Brain pericyte (primary cell): ENCODE data around the gene DISP1.
"Not testable (repeated sequence)": the region's sequence is repeated elsewhere in the genome, so short reads cannot be mapped to it uniquely, and the experiment has no call there.

Experiments used
- DNase-seq: peaks from one replicate; pipeline ENCODE4 v3.0.0-alpha.2; 2012; ENCODE audit warnings: low read depth, low spot score

The DISP1 gene

DNA sequence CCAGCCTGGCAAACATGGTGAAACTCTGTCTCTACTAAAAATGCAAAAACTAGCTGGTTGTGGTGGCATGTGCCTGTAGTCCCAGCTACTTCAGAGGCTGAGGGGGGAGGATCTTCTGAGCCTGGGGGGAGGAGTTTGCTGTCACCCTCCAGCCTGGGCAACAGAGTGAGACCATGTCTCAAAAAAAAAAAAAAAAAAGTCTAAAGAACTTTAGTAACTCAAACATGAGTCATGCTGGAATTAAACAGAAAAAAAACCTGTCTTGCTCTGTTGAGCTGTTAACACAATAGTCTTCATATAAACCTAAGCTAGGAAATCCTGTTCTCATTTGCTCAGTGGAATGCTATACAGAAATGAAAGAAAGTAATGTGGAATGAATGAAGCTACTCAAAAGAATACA is 16.7 kb upstream of the DISP1 start:
- DNase-seq = no peak

DNA sequence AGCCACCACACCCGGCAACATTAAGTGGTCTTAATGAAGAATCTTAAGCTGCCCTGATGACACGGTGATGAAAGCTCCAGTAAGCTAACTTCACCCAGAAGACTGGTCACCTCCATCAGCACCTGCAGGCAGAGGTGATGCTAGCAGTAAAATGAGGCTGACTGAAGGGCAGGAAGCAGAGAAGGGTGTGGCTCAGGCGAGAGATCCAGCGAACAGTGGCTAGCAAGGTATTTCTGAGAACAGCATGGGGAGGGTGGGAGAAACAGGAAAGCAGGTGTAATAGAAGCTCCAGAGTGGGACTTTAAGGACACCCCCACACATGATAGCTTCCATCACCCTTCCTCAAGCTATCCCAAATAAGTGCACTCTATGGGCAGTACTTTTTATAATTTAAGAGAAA is 15.9 kb upstream of the DISP1 start:
- no peak for DNase-seq

DNA sequence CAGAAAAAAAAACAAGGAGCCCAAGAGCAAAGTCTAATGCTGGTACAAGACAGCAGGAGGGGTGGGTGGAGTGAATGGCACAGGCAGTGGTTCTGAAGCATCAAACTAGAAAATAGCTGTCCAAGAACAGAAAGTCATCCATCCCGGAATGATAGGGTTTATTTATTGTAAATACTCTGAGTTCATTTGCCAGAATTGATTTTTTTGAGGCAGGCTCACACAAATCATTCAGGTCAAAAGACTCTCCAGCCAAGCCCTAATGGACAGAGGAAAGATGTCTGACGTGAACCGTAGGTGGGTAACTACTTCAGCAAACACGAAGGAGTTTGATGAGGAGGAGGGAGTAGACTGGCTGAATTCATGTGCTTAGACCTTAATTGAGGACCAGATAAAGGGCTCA is 13.8 kb upstream of the DISP1 start:
- no peak for DNase-seq

DNA sequence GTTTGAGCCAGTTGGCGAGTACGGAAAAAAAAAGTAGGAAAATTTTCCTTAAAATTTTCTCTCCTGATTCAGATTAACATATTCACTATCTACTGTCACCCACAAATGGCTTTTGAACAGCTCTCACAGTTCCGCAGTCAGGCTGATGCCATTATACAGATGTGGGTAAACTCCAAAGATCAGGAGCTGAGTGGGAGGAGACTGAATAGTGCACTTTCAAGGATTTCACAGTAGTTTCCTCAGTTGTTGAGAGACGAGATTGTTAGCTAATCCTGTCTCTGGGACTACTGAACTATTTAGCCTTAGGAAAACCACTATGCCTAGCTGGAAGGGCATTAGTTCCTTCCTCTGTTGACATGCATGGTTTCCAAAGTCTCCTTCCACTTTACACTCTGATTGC is 3.2 kb upstream of the DISP1 start:
- no peak for DNase-seq

DNA sequence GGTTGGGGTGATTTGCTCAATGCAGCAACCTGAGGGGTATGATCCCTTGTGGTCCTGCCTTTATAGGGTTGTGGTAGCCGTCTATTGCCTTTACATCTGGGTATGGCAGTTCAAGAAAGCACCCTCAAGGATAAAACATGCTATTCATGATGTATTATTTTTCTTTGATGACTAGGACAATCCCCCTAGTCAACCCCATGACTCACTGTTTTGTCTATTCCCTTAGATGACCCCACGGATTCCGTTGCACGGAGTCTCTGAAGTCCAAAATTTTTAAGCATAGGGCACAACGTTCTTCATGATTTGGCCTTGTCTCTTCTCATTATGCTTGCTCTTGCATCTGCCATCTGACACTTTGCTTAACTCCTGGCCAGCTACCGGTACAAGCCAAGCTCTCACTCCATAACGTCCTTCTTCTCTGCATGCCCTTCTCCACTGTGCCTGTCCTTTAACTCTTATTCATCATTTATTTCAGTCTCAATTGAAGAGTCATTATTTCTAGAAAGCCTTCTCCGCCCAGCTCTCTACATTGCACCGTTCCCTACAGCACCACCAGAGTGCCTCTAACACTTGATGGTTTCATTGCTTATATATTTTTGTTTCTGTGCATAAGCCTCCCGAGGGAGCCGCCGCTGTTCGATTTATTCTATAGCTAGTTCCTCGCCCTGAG is 838 bp upstream of the DISP1 start:
- DNase-seq = no peak

DNA sequence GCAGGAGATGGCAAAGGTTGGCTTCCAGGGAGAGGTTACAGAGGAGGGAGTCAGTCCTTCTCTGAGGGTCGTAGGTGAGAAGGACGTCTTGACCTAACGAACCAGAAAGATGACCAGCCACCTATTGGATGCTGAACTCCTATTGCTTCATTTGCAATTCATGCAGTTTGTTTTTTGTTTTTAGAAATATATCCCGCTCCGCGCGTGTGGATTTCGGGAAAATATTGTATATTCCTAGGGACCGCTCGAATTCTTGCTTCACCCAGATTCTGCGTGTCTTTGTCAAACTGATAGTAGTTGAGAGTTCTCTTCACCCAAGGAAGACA is 564 bp downstream of the DISP1 start:
- no peak for DNase-seq

DNA sequence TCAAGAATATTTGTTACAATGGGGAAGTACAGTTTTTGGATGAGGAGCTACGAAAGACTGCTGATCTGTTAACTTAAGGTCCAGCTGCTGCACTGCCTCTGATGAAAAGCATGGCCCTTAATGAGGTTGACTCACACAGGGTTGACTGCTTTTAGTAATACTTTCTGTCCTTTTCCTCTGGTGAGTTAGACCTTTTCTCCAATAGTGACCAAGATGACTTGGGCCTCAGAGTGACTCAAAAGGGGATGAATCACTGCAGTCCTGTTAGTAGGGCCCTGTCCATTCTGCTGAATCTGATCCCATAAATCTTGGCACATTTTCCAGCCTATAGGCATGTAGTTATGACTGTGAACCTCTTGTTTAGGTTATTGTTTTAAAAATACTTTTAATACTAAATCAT is 2.7 kb downstream of the DISP1 start:
- no peak for DNase-seq

DNA sequence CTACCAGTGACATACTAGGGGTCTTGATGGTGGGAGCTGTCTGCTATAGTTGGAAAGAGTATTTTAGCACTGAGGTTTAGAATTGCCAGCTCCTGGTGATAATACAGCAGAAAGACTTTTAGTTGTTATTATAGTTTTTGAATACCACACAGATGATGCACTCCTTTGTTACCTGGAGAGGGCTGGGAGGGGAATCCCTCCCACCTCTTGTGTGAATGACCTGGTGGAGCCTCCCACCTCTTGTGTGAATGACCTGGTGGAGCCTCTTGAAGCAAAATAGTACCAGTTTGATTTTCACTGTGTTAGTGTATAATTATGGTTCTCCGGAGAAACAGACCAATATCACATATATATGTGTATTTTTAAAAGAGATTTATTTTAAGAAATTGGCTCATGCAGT is 3.3 kb downstream of the DISP1 start:
- no peak for DNase-seq

DNA sequence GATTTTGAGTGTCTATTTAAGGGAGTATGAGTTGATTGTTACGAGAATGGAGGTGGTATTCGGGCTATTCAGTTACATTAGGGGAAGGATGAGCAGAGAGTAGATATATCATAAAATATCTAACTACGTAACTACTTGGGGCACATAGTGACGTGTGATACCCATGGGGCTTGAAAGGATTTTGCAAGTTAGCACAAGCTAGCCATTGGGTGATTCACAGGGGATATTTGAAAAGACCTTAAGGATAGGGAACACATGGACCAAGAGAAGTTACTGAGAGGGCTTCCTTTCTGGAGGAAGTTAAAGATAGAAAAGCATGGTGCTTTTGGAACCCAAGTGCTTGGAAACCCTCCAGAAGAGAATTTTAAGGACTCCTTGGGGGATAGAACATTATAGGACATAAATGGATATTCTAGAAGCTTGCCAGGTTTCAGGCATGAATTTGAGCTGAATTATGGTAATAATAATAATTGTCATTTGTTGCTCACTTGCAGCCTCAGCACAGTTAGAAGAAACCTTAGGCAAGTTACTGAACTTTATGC is 5.4 kb downstream of the DISP1 start:
- DNase-seq = no peak

DNA sequence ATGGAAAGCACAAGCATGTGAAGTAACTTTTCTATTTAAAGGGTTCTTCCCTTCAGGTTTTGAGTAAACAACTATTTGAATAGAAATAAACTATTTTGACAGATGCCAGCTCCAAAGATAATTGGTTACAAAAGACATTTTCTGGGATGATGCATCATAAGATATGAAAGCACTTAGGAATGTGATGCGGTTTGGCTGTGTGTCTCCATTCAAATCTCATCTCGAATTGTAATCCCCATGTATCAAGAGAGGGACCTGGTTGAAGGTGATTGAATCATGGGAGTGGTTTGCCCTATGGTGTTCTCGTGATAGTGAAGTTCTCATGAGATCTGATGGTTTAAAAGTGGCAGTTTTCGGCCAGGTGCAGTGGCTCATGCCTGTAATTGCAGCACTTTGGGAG is 6.4 kb downstream of the DISP1 start:
- DNase-seq = no peak

DNA sequence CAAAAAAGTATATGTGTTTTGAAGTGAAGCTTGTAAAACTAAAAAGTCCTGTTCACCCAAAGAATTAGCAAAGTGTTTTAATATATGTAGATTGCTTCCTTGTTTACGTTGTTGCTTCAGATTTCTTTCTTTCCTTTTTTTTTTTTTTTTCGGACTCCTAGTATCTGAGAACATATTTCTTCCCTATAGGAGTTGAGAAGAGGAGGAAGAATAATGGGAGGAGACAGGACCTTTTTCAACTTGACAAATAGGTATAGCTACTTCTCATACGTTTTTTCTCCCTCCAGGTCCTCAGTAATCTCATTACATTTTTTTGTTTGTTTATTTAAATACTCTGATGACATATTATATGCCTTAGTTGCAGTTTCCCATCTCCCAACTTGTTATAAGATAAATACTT is 8.9 kb downstream of the DISP1 start:
- no peak for DNase-seq

DNA sequence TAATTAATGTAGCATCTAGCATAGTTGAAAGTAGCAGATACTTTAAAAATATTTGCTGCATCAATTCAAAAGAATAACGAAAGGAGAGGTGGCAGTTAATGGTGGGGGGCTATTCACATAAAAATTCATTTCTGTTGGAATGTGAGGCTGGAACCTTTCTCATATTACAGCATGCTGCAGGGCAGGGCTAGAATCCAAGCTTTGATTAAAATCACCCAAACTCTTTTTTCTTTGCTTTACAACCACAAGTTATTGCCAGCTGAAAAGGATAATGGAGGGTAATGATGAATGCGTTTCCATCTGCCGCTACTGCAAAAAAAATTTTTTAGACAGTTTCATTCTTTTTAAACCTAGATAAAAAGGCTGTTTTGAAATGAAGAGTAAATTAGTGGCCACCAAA is 9.8 kb downstream of the DISP1 start:
- DNase-seq = no peak

DNA sequence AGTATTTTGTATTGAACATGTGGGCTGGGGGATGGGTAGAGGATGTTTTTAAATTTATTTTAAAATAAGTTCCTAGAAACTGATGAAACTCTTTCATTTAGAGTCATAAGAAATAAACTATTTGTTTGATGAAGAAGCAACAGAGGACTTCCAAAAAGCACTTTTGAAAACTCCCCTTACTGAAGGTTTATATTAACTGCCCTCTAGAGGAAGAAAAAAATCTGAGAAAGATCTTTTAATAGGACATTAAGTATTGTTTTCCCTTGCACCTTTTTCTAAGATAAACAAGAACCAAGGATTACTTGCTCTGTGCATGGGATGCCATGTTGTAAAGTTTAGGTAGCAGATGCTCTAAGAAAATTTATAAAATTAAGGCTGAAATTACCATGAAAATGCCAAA is 14.1 kb downstream of the DISP1 start:
- no peak for DNase-seq

DNA sequence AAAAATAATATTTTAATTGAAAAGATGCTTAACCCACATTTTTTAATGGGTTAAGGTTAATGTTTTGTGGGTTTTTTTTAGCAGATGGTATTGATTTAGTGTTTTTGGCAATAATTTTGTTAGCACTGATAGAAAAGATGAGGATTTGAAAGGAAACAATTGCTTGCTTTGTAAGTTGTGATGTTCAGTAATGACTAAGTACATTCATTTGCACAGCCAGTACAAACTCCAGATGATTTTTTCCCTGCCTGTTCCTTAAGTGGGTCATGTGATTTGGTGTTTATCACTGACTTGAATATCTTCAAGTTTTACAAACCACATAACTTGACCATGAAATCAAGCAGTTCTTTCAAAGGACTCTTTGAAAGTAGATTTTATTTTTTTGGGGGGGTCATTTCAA is 15.0 kb downstream of the DISP1 start:
- DNase-seq = no peak

DNA sequence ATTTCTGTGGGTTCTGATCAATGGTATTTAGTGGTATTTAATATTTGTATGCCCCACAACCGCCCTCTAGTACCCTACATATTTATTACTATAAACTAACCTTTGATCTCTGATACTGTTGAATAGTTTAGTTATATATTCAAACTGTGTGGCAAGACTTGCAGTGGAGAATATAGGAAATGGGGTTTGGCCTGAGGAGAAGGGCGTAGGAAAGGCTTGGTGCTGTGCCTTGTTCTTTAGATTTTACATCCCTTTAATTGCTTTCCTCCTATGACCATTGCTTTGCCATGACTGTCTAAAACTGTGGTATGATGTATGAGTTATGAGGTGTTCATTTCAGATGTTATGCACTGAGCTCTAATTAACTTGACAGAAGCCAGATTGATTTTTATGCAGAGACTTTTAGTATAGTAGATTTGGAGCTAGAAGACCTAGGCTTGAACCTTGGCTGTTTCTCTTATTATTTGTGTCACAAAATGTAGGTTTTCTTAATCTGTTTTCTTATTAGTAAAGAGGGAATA is 18.6 kb downstream of the DISP1 start:
- no peak for DNase-seq

DNA sequence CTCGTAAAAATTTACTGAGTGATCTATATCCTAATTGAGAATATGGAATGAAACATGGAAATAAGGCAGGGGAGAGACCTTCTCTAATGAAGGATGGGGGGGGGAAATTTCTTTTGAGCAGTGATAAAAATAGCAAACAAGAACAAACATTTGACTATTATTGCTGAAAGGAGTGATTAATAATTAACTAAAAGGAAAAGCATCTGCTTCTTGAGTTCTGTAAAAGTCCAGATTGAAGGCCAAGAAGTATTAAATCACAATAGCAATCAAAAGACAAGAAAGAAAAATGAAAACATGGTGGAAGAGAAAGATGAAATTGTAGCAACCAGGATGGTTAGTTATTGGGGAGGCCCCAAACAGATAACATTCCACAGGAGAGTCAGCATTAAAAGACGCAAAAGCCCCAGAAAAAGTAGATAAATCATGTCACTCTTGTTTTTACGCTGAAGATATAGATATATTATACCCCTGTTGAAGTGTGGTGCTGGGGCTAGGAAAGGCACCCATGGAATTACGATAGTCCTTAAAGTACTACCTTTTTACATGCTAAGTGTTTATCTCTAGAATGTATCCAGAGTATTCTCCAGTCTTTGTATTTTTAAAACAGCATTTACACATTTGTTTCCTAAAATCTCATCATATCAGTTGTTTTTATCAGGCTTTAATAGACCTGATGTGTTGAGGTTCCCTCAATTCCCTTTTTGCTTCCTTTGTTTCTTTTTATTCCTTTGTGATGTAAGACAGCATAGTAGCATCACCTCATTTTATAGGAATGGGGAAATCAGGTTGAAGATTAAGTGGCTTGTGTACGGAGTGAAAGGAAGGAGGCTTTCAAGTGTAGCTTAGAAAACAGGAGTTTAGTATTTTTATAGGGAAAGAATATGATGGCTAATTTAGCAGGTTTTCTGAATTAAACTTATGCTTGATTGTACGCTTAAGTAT is 28.9 kb downstream of the DISP1 start:
- DNase-seq = no peak

DNA sequence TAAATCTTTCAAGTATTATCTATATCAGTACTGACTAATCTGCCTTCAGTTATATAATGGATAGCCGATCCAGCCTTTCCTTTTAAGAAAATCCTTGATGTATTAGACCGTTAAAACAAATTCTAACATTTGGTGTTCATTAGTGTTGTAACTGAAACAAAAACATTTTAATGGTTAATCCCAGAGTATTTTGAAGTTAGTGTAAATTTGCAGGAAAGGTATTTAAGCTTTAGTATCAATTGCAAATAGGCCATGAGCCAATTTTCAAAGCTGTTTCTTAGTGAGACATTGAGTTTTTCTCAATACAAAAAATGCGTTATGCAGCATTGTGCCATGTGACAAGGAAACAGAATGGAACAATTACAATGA is 29.6 kb downstream of the DISP1 start:
- DNase-seq = no peak

DNA sequence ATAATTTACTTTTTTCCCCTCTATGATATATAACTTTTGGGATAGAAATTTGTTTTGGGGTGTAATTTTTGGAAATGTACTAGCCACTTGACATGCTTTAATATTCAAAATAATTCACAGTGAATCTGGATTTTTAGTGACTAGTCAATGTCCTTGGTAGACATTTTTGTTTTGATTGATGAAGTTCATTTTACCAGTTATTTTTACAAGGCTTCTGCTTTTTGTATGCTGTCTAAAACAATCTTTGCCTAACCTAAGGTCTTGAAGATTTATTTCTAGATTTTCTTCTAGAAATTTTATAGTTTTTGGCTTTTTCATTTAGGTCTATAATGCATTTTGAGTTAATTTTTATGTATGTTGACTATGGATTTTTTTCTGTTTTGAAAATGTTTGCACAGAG is 30.9 kb downstream of the DISP1 start:
- no peak for DNase-seq

DNA sequence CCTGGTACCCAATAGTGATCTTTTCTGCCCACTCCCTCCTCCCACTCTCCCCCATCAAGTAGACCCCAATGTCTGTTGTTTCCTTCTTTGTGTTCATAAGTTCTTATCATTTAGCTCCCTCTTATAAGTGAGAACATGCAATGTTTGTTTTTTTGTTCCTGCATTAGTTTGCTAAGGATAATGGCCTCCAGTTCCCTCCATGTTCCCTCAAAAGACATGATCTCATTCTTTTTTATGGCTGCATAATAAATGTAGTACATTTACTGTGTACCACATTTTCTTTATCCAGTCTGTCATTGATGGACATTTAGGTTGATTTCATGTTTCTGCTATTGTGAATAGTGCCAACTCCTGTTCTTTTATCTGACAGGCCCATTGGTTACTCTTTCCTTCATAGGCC is 35.7 kb downstream of the DISP1 start:
- not testable (repeated sequence) for DNase-seq

DNA sequence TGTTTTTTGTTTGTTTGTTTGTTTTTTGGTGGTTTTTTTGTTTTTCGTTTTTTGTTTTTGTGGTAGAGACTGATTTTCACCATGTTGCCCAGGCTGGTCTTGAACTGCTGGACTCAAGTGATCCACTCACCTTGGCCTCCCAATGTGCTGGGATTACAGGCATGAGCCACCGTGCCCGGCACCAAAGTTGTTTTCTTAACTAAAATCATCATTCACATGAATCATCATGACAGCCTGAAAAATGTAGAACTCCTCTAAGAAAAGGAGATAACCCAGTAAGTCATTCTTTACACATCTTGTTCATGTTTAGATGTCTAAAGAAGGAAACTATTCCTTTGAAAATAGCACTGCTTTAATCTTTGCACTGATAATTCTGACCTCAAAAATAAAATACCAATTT is 37.5 kb downstream of the DISP1 start:
- no peak for DNase-seq

DNA sequence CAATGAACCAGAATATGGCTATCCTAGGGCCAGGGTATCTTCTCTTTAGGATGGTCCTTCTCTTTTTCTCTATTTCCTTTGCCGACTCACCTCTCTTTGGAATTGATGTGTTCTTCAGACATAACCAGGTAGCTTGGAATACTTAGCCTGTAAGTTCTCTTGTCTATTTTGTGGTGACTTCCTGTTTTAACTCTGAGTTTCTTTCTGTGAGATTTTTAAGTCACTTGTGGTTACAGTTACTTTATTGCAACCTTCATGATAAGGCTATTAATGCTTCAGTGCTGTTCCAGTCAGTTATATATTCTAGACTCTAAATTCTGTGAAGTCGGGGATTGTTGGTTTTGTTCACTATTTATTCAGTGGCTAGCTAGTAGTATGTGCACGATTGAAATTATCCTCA is 46.2 kb downstream of the DISP1 start:
- DNase-seq = no peak
